SK-N-SH (cell line): Measurements from ENCODE around the gene EDIL3. TPM values are rescaled to one million over a fixed set of nuclear protein-coding genes. Genes with fewer than 3 reads are reported as not detected.

Experiments
- CTCF ChIA-PET: fragments of 300-600, 350-600 bp; formaldehyde crosslinking; extraction: SDS; loops from one replicate; lab custom pipeline; 2021; lab: Yijun Ruan, JAX
- POLR2A ChIA-PET: fragments of 350-600 bp; sonication (Branson Sonifier 250); formaldehyde crosslinking; extraction: SDS; loops from one replicate; lab custom pipeline; 2020; ENCODE audit warnings: antibody characterized with exemption, inconsistent platforms; lab: Yijun Ruan, JAX
- DNase-seq: peaks from one replicate; pipeline ENCODE4 v3.0.0; 2012
- H2AFZ ChIP-seq: fragments of 200-600 bp; sonication (generic); 2 replicates; pipeline ENCODE4 v1.8.1; 2016; ENCODE audit warnings: antibody characterized with exemption, mild to moderate bottlenecking, low read depth
- H3F3A ChIP-seq: fragments of 200-600 bp; sonication (generic); replicated peaks from 2 replicates; pipeline ENCODE3; 2016; ENCODE audit warnings: antibody characterized with exemption, mild to moderate bottlenecking; ENCODE audit not compliant: insufficient read depth
- H3K27ac ChIP-seq, 2 experiments: fragments of 200-500 bp in 1 of 2; fragments of 200-600 bp in 1 of 2; sonication (Bioruptor generic) in 1 of 2; sonication (generic), shearing (Covaris generic) in 1 of 2; 2 replicates each; pipeline versions ENCODE4 v1.5.1 to v1.6.1; 2014 to 2016; ENCODE audit warnings: low read depth in 2 of 2, inconsistent platforms in 1 of 2, low read length in 1 of 2, mild to moderate bottlenecking in 1 of 2, mixed read lengths in 1 of 2
- H3K27me3 ChIP-seq: fragments of 200-600 bp; sonication (generic), shearing (Covaris generic); 2 replicates; pipeline ENCODE4 v1.6.1; 2016; ENCODE audit warnings: mixed run types; ENCODE audit not compliant: insufficient read depth
- H3K36me3 ChIP-seq, 2 experiments: fragments of 200-500 bp in 1 of 2; fragments of 200-600 bp in 1 of 2; sonication (Bioruptor generic) in 1 of 2; sonication (generic) in 1 of 2; replicated peaks in 1 of 2; 2 replicates each; pipeline versions ENCODE3 to v1.5.1; 2014 to 2016; ENCODE audit warnings: low read length in 1 of 2, mild to moderate bottlenecking in 1 of 2; ENCODE audit not compliant: insufficient read depth in 2 of 2, control insufficient read depth in 1 of 2
- H3K4me1 ChIP-seq, 2 experiments: fragments of 200-500 bp in 1 of 2; fragments of 200-600 bp in 1 of 2; sonication (Bioruptor generic) in 1 of 2; sonication (generic), shearing (Covaris generic) in 1 of 2; 2 replicates each; pipeline versions ENCODE4 v1.5.1 to v1.6.1; 2014 to 2016; ENCODE audit warnings: low read depth in 1 of 2, low read length in 1 of 2, mixed run types in 1 of 2; ENCODE audit not compliant: insufficient read depth in 2 of 2, control insufficient read depth in 1 of 2
- H3K4me2 ChIP-seq: fragments of 200-600 bp; sonication (generic), shearing (Covaris generic); 2 replicates; pipeline ENCODE4 v1.6.1; 2017; ENCODE audit warnings: mixed run types
- H3K4me3 ChIP-seq, 2 experiments: fragments of 200-500 bp in 1 of 2; fragments of 200-600 bp in 1 of 2; sonication (Bioruptor generic) in 1 of 2; sonication (generic), shearing (Covaris generic) in 1 of 2; 2 replicates each; pipeline versions ENCODE4 v1.5.1 to v1.8.1; 2014 to 2016; ENCODE audit warnings: low read depth in 2 of 2, inconsistent platforms in 1 of 2, low read length in 1 of 2, mild to moderate bottlenecking in 1 of 2, mixed read lengths in 1 of 2, moderate library complexity in 1 of 2
- H3K79me2 ChIP-seq: fragments of 200-600 bp; sonication (generic); 2 replicates; pipeline ENCODE4 v1.8.1; 2017; ENCODE audit warnings: mild to moderate bottlenecking; ENCODE audit not compliant: insufficient read depth
- H3K9ac ChIP-seq: fragments of 200-600 bp; sonication (generic); 2 replicates; pipeline ENCODE4 v1.6.1; 2017; ENCODE audit warnings: mixed run types
- H3K9me2 ChIP-seq: fragments of 200-600 bp; sonication (generic); 2 replicates; pipeline ENCODE4 v1.6.1; 2017; ENCODE audit warnings: mixed run types
- H3K9me3 ChIP-seq: fragments of 200-600 bp; sonication (generic); 2 replicates; pipeline ENCODE4 v1.6.1; 2017; ENCODE audit warnings: mixed run types, mild to moderate bottlenecking, moderate library complexity
- H4K20me1 ChIP-seq: fragments of 200-600 bp; sonication (generic); 2 replicates; pipeline ENCODE4 v1.6.1; 2017; ENCODE audit warnings: mild to moderate bottlenecking, mixed run types; ENCODE audit not compliant: insufficient read depth
- CHD2 ChIP-seq: fragments of 150-350 bp; IDR thresholded peaks from 2 replicates; pipeline ENCODE4 v1.6.1; 2018; ENCODE audit warnings: low read length; ENCODE audit not compliant: partially characterized antibody
- CTCF ChIP-seq: fragments of 200-600 bp; sonication (generic); IDR thresholded peaks from 2 replicates; pipeline ENCODE4 v1.6.1; 2017; ENCODE audit warnings: antibody characterized with exemption, mild to moderate bottlenecking, moderate library complexity
- ELF1 ChIP-seq: IDR thresholded peaks from 2 replicates; pipeline ENCODE4 v1.4.0; 2012
- EP300 ChIP-seq, 2 experiments: IDR thresholded peaks; 2 replicates each; pipeline versions ENCODE4 v1.4.0 to v1.6.1; 2012; ENCODE audit warnings: borderline replicate concordance in 1 of 2, low read depth in 1 of 2, low read length in 1 of 2
- FOSL2 ChIP-seq: IDR thresholded peaks from 2 replicates; pipeline ENCODE4 v1.4.0; 2012; ENCODE audit warnings: low read depth, mild to moderate bottlenecking, moderate library complexity, borderline replicate concordance
- FOXJ3 ChIP-seq: sonication (generic); formaldehyde crosslinking; IDR thresholded peaks from 2 replicates; pipeline ENCODE4 v1.5.1; 2020; ENCODE audit warnings: mild to moderate bottlenecking, missing genetic modification reagents
- FOXM1 ChIP-seq: IDR thresholded peaks from 2 replicates; pipeline ENCODE4 v1.4.0; 2012; ENCODE audit warnings: low read depth, mild to moderate bottlenecking
- GABPA ChIP-seq: IDR thresholded peaks from 2 replicates; pipeline ENCODE4 v1.4.0; 2012; ENCODE audit warnings: low read depth, mild to moderate bottlenecking
- GATA2 ChIP-seq: sonication (generic); formaldehyde crosslinking; IDR thresholded peaks from 2 replicates; pipeline ENCODE4 v1.5.0; 2020; ENCODE audit warnings: mild to moderate bottlenecking, missing genetic modification reagents
- JUND ChIP-seq: IDR thresholded peaks from 2 replicates; pipeline ENCODE4 v1.4.0; 2012
- MXI1 ChIP-seq: IDR thresholded peaks from 2 replicates; pipeline ENCODE4 v1.6.1; 2012; ENCODE audit warnings: mild to moderate bottlenecking, low read depth, low read length, improper control_type of control experiment
- NFIC ChIP-seq: IDR thresholded peaks from 2 replicates; pipeline ENCODE4 v1.4.0; 2012; ENCODE audit warnings: borderline replicate concordance
- PBX3 ChIP-seq: IDR thresholded peaks from 2 replicates; pipeline ENCODE4; 2012
- RCOR1 ChIP-seq: fragments of 150-350 bp; IDR thresholded peaks from 2 replicates; pipeline ENCODE4 v1.6.1; 2017; ENCODE audit warnings: antibody characterized with exemption, low read length
- REST ChIP-seq: IDR thresholded peaks from 2 replicates; pipeline ENCODE4 v1.6.1; 2012; ENCODE audit warnings: mild to moderate bottlenecking, low read depth, low read length, moderate library complexity
- RFX5 ChIP-seq: IDR thresholded peaks from 2 replicates; pipeline ENCODE4 v1.6.1; 2012; ENCODE audit warnings: mild to moderate bottlenecking, improper control_type of control experiment, low read length
- RXRA ChIP-seq: IDR thresholded peaks from 2 replicates; pipeline ENCODE4 v1.4.0; 2012; ENCODE audit warnings: low read depth, mild to moderate bottlenecking, borderline replicate concordance
- SIN3A ChIP-seq: IDR thresholded peaks from 2 replicates; pipeline ENCODE4 v1.6.1; 2012; ENCODE audit warnings: low read depth, mild to moderate bottlenecking, low read length, moderate library complexity, borderline replicate concordance
- SMC3 ChIP-seq: IDR thresholded peaks from 2 replicates; pipeline ENCODE4 v1.6.1; 2012; ENCODE audit warnings: low read depth, low read length, improper control_type of control experiment
- TAF1 ChIP-seq: IDR thresholded peaks from 2 replicates; pipeline ENCODE4 v1.6.1; 2012; ENCODE audit warnings: low read depth, mild to moderate bottlenecking, low read length, moderate library complexity, borderline replicate concordance
- TCF12 ChIP-seq: IDR thresholded peaks from 2 replicates; pipeline ENCODE4 v1.4.0; 2012
- TEAD4 ChIP-seq: IDR thresholded peaks from 2 replicates; pipeline ENCODE4 v1.4.0; 2012; ENCODE audit warnings: mild to moderate bottlenecking, borderline replicate concordance; ENCODE audit not compliant: insufficient read depth
- USF1 ChIP-seq: IDR thresholded peaks from 2 replicates; pipeline ENCODE4 v1.4.0; 2012; ENCODE audit warnings: low read depth, borderline replicate concordance
- USF2 ChIP-seq: fragments of 150-350 bp; IDR thresholded peaks from 2 replicates; pipeline ENCODE4 v1.6.1; 2017; ENCODE audit warnings: antibody characterized with exemption, low read length, low read depth, borderline replicate concordance
- WGBS: methylation state at CpG from one replicate; pipeline ENCODE4 v1.1.6; 2017; ENCODE audit warnings: low lambda C conversion rate; 5-methylcytosine and 5-hydroxymethylcytosine counted together
- polyA plus RNA-seq, 3 experiments: library from polyadenylated mRNA; depleted of rRNA; stranded (reverse); fragments of >200 nt; gene quantifications; 2 replicates each; pipeline ENCODE4 v1.2.3, GENCODE V29; 2012

The EDIL3 gene
- polyA plus RNA-seq, 1 of the 3 experiments (the other 2 are of a cell fraction) = 51.5 TPM

- Histone ChIP-seq H4K20me1 (no peaks in the 10 kb centered on the region), H3K4me2 (peak overlapping the region; percentile 46), H3K36me3 (no peaks in the 10 kb centered on the region), H3K79me2 (no peaks in the 10 kb centered on the region), H3K9me2 (no peaks in the 10 kb centered on the region), H3K9ac (peak overlapping the region; percentile 49), H3K9me3 (no peaks in the 10 kb centered on the region), H2AFZ (peak overlapping the region; percentile 79), H3K4me1 (peaks cover 8 to 48% of the 10 kb centered on the region in 2 experiments; a peak in 3 of 4 replicates), H3K4me3 (no peak overlapping the region), H3K27ac (peak overlapping the region; percentile 72 to 99), H3F3A (peaks cover 18% of the 10 kb centered on the region), H3K27me3 (no peaks in the 10 kb centered on the region)
- ChIA-PET POLR2A (interaction anchor here (0.5 to 1.4 kb wide), 2 partner anchors 198 to 415 kb away, joined by 3 read pairs; no protein-coding TSS in a partner anchor), CTCF (interaction anchor here (0.8 to 9.3 kb wide), 2 partner anchors 8 to 197 kb away, joined by 3 to 57 read pairs; no protein-coding TSS in a partner anchor)
- 32% methylated on average over 4 of the region's 4 CpGs for WGBS
- DNase-seq = no peak
- TF ChIP-seq RFX5 (no peak), CHD2 (peak; percentile 17), FOSL2 (peak; percentile 59), GABPA (no peak), TAF1 (no peak; the same call in 1 of the 2 replicates), TCF12 (peak; percentile 40), USF1 (no peak), GATA2 (CRISPR knock-in tag) (peak; percentile 51), NFIC (peak; percentile 43; the same call in 1 of the 2 replicates), USF2 (no peak), EP300 (IDR thresholded peaks at IDR 0.05; ENCODE audit: borderline replicate concordance in 1 of 2, low read depth in 1 of 2, low read length in 1 of 2) (peak in 1 of 2 experiments; percentile 68; a peak in 2 of 4 replicates), REST (no peak), TEAD4 (peak; percentile 50; the same call in 1 of the 2 replicates), FOXJ3 (CRISPR knock-in tag) (peak; percentile 71; the same call in 1 of the 2 replicates), SMC3 (no peak), MXI1 (no peak), CTCF (no peak), SIN3A (no peak), ELF1 (peak; percentile 36), RXRA (peak; percentile 14; the same call in 1 of the 2 replicates), JUND (peak; percentile 44; the same call in 1 of the 2 replicates), RCOR1 (0 out of 2 replicates have a peak, but pooled peaks have one; percentile 10), FOXM1 (no peak), PBX3 (peak; percentile 26; the same call in 1 of the 2 replicates)
These were observed 465.3 kb downstream of the EDIL3 start for GRCh38 chr5:83919071-83920041.
